A549 treated with ZK216348 at 1 μM for 4 hours (cell line): ENCODE data around the gene CYP2A6. TPM values are rescaled to one million over a fixed set of nuclear protein-coding genes. Genes with fewer than 3 reads are reported as not detected.

Experiments
- total RNA-seq: library from RNA; stranded (reverse); fragments of 200-300 nt; extraction: Qiagen RNA extraction; gene quantifications from 5 replicates; pipeline ENCODE4 v1.2.3, GENCODE V29; 2022; ENCODE audit warnings: low read depth

The CYP2A6 gene
- total RNA-seq = not detected in 5 replicates

DNA sequence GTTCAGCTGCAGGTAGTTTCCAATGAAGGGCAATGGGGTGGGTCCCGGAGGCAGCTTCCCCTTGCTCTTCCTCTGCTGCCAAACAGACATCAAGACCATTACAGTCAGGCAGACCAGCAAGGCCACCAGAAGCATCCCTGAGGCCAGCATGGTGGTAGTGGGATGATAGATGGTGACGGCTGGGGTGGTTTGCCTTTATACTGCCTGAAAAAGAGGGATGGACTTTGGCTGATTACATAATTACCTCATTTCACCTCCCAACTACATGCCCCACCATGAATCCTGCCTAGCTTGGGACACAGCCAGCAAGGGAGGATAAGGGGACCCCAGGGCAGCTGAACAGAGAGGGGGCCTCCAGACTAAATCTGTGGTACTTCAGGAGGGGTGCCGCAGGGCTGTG, at the start of gene CYP2A6:
Gene CYP2A6 (minus strand): TSS at position 171 of the 400 bp plus-strand sequence. CDS start 21 bp downstream, at position 150.

DNA sequence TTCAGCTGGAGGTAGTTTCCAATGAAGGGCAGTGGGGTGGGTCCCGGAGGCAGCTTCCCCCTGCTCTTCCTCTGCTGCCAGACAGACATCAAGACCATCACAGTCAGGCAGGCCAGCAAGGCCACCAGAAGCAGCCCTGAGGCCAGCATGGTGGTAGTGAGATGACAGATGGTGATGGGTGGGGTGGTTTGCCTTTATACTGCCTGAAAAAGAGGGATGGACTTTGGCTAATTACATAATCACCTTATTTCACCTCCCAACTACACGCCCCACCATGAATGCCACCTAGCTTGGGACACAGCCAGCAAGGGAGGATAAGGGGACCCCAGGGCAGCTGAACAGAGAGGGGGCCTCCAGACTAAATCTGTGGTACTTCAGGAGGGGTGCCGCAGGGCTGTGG, 31.8 kb upstream of the CYP2A6 start, which contains the start of gene CYP2A7:
Gene CYP2A7 (minus strand): TSS at position 170 of the 400 bp plus-strand sequence. CDS start 21 bp downstream, at position 149.

DNA sequence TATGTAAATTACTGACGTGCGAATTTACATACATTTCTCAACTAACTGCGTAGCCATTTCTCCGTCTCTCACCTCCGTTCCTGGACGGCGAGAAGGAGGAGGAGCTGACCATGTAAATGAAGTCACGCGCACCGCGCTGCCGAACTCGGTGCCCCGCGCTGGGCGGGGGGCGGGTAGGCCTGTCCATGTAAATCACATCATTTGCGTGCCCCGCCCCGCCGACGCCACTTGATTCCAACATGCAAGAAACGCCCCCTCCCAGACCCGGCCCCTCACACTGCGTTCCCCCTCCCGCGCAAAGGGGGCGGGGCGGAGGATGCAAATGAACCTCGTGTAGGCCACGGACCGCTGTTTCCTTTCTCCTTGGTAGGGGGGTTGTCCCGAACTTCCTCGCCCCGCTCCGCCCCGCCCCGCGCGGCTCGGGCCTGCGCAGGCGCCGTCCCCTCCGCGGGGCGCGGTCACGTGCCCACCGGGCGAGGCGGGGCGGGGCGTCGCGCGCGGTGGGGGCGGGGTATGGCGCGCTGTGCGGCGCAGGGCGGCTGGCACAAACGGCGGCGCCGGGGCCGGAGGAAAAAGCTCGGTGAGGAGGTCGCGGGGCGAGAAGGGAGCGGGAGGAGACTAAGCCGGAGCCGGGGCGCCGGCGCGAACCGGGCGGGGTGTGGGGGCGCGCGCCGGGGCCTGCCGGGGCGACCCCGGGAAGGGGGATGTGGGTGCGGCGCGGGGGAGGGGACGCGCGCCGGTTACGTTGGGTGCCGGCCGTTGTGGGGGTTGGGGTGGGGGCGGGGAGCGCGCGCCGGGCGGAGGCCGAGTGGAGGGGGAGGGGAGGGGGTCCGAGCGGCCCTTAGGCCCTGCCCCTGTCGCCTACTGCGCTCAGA, 51.3 kb downstream of the CYP2A6 start, which contains the start of gene EGLN2:
Gene EGLN2 (plus strand): TSS at position 509 of the 875 bp plus-strand sequence. CDS start 1,382 bp downstream, outside the sequence.

Other genes with a start within 250 kb of the CYP2A6 start
- gene LTBP4, start 249.1 kb downstream of the CYP2A6 start, total RNA-seq = 31.7 to 70.4 TPM (median 60.7 TPM) in 5 replicates
- gene NUMBL, start 159.8 kb downstream of the CYP2A6 start, total RNA-seq = 42.3 to 77.6 TPM (median 74.4 TPM) in 5 replicates
- 53.2 to 88.6 TPM (median 87.2 TPM) in 5 replicates for gene COQ8B, start 133.6 kb downstream of the CYP2A6 start, total RNA-seq
- 18.3 to 29.6 TPM (median 27.3 TPM) in 5 replicates for gene ITPKC, start 133.3 kb downstream of the CYP2A6 start, total RNA-seq
- gene ACTMAP, start 100.0 kb downstream of the CYP2A6 start, total RNA-seq = 13.2 to 20.0 TPM (median 18.7 TPM) in 5 replicates
- 153 to 193 TPM (median 158 TPM) in 5 replicates for gene SNRPA, start 99.2 kb downstream of the CYP2A6 start, total RNA-seq
- gene MIA, start 74.9 kb downstream of the CYP2A6 start, total RNA-seq = not detected in 5 replicates
- 11.4 to 20.7 TPM (median 18.1 TPM) in 5 replicates for gene RAB4B, start 72.2 kb downstream of the CYP2A6 start, total RNA-seq
- 59.6 to 101 TPM (median 96.2 TPM) in 5 replicates for gene EGLN2, start 51.3 kb downstream of the CYP2A6 start, total RNA-seq
- not detected in 5 replicates for gene CYP2A7, start 31.8 kb upstream of the CYP2A6 start, total RNA-seq
- gene CYP2B6, start 140.8 kb upstream of the CYP2A6 start, total RNA-seq = not detected in 5 replicates
- gene CYP2A13, start 238.0 kb upstream of the CYP2A6 start, total RNA-seq = not detected in 5 replicates